Measurements from ENCODE around the gene TRPM5.

The TRPM5 gene

DNA sequence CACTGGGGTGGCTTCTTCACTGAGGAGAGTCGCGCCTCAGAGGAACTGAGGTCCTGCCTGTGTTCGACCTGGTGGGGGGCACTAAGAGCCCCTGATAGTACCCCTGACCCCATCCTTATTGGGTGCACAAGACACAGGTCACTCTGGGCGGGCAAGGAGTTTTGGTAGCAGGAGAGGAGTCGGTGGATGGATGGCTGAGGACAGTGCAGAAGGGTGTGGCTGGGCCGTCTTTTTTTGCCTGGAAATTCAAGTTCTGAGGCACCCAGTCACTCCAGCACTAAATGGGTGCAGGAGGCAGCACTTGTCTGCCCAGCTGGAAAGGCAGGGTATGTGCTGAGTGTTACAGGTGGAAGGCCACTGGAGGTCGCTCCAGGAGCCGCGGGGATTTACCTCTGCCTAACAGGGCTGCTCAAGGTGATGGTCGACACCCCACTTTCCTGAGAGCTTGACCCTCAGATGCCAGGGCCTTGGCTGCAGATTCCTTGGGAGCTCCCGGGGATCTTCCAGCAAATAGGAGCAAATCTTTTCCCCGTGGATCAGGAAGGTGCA lies 42.8 kb downstream of the TRPM5 start:
- no peak for DNase-seq

DNA sequence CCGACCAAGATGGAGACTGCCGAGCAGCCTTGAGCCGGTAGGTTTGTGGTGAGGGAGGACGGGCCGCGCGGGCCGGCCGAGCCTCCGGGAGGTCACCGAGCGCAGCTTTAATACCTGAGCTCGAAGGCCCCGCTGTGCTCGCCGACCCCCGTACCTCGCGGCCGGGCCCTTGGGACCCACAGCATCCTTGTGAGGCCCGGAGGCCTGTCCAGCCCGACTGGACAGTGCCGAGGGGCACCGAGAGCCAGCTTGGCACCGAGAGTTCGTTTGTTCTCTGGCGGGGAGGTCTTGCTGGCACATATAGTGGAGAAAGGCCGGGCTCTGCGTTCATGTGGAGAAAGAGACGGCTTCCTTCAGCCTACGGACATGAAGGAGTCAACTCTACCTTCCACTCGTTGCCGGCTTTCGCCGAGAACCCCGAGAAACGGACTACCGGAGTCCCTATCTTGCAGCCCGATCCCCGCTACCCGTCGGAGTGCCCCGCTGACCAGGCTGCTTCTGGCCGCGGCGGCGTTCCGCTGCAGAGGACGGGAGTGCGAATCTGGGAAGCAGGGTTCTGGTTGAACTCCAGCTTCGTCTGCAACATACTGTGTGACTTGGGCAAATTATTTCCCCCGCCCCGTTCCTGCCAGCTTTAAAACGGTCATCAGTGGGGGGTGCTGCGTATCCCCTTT lies 43.4 kb downstream of the TRPM5 start:
- DNase-seq: no peak

DNA sequence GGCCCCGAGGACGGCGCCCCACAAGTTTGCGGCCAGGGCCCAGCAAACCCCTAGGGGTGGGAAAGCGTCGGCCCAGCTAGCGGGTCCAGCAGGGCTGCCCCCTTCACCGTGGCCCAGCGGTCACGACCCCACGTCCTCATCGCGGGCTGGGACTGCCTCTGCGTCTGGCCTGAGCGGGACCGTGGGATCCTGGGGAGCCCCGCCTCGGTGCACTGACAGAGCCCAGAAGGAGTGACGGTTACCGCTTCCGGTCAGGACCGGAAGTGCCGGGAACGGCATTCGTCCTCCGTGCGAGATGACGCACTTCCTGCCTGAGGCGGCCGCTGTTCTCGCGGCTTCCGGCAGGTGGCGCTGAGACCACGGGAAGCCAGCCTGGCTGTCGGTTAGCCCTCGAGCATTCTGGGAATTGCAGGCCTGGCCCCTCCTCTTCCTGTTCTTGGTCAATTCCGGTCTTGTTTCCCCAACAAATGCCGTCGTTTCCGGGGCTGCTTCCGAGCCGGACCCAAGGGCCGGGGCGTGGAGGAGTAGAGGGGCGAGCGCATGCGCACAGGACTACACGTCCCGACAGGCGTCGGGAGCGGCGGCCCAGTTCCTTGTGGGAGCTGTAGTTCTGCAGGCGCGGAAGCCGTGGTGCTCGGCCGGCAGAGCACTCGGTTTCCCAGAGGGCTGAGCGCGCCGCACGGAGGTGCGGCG lies 44.1 kb downstream of the TRPM5 start, which contains the start of gene TSSC4:
Gene TSSC4, plus strand, starts transcription at position 682 of the 693 bp plus-strand sequence. CDS start 1,884 bp downstream, outside the sequence.
- peak; percentile 99 to 100 for DNase-seq

DNA sequence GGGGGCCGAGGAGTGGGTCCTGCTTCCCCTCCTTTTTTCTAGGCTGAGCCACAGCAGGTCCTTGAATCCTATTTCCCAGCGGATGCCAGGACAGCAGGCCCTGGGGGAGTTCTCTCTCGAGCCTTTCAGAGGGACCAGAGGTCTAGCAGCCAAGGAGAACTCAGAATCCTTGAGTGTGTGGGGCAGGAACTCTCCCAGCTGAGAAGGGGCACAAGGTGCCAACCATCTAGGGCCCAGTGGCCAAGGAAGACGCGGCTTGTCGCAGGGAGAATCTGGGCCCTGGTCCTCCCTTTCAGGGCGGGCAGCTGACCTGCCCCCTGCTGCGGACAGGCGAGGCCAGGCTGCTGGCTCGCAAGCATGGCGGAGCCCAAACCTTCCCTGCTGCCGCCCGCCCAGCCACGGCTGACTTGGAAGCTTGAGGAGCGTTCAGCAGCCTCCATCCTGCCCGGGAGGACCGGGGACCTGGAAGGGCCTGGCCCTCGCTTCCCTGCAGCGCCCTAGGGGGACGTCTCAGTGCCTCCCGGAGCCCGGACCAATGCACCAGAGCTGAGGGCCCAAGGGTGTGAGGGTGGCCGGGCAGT lies 44.7 kb downstream of the TRPM5 start:
- DNase-seq: no peak

DNA sequence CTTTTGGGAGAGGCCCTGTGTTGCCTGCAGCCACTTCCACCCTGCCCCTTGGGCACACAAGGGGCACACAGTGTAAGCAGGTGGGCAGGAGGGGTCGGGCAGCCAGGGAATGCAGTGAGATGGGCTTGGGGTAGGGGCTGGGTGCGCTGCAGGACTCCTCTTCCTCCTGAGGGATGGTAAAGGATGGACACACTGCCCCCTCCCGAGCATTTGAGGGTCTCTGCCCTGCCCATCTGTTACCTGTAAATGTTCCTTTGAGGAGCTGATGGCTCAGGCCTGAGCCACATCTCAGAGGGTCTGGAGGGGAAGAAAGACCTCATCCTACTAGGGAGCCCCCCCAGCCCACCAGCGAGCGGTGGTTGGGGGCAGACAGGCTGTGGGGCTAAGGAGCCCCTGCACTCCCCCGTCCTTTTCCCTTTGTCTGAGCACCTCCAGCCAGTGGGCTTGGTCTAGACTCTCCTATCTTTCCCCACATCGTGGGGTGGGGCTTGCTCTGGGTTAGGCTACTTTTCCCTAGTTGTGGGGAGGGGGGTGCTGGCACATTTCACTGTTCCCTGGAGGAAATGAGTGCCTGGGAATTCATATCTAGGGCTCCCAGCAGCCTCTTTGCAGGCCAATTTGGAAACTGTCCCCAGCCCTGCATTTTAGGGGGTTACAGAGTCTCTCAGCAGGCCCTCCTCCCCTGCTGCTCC lies 45.5 kb downstream of the TRPM5 start:
- DNase-seq: no peak

GRCh38 chr11:2397005-2397404 lies 47.3 kb downstream of the TRPM5 start:
- no peak for DNase-seq

DNA sequence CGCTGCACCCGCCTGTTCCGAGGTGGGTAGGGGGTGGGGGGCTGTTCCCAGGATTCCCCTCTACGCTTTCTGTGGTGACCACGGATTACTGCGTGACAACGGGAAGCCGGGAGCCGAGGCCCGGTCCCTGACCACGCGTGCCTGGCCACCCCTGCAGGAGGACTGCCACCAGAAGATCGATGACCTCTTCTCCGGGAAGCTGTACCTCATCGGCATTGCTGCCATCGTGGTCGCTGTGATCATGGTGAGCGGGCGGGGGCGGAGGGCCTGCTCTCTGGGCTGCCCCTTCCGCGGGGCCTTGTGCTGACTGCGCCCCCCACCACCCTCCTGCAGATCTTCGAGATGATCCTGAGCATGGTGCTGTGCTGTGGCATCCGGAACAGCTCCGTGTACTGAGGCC lies 47.8 kb downstream of the TRPM5 start:
- no peak for DNase-seq

DNA sequence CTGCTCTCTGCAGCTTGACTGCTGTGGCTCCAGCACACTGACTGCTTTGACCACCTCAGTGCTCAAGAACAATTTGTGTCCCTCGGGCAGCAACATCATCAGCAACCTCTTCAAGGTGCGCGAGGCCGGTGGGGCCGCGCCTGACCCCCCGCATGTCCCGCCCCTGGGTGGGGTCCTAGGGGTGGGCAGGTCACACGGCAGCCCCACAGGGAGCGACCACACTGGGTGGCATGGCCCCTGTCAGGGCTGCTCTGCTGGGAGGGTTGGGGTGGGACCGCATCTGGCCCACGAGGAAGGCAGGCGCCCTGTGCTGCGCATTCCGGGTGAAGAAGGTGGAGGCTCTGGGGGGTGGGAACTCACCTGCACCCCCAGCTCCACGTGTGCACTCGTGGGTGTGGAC lies 48.5 kb downstream of the TRPM5 start:
- no peak for DNase-seq

GRCh38 chr11:2395211-2395730 lies 49.0 kb downstream of the TRPM5 start:
- no peak for DNase-seq

GRCh38 chr11:2394818-2395105 lies 49.6 kb downstream of the TRPM5 start:
- DNase-seq: no peak

Data from NCI-H2081 (cell line).